Effector memory CD8-positive, alpha-beta T cell (primary cell): ENCODE results near the gene DIRAS2.
"Not testable (repeated sequence)": the region's sequence is repeated elsewhere in the genome, so short reads cannot be mapped to it uniquely, and the experiment has no call there.

Experiments
- ATAC-seq: fragments of 150-1000 bp; cut with Tn5 transposase; replicated peaks from 2 replicates; pipeline ENCODE4 v1.10.0; 2021; ENCODE audit warnings: mild to moderate bottlenecking, moderate library complexity
- DNase-seq, 3 experiments: peaks; one replicate each; pipeline ENCODE4 v3.0.0; 2021
- H3K27ac Mint-ChIP-seq, 2 donors: one replicate each; pipeline ENCODE4 v1.8.0; 2022; ENCODE audit warnings: mild to moderate bottlenecking in 2 of 2, mixed read lengths in 2 of 2, moderate library complexity in 2 of 2
- H3K27me3 Mint-ChIP-seq, 2 donors: one replicate each; pipeline ENCODE4 v1.8.0; 2022; ENCODE audit warnings: mixed read lengths in 2 of 2
- H3K36me3 Mint-ChIP-seq: one replicate; pipeline ENCODE4 v1.8.0; 2022; ENCODE audit warnings: mild to moderate bottlenecking, moderate library complexity, mixed read lengths; ENCODE audit not compliant: insufficient read depth
- H3K4me1 Mint-ChIP-seq, 2 donors: one replicate each; pipeline ENCODE4 v1.8.0; 2022; ENCODE audit warnings: low read depth in 2 of 2, mixed read lengths in 2 of 2
- H3K4me3 Mint-ChIP-seq, 2 donors: one replicate each; pipeline ENCODE4 v1.8.0; 2022; ENCODE audit warnings: mild to moderate bottlenecking in 2 of 2, mixed read lengths in 2 of 2, moderate library complexity in 2 of 2
- H3K9me3 Mint-ChIP-seq, 2 donors: one replicate each; pipeline ENCODE4 v1.8.0; 2022; ENCODE audit warnings: mixed read lengths in 2 of 2
- total RNA-seq, 9 experiments: gene quantifications; one replicate each; lab custom pipeline; 2026; lab: John Stamatoyannopoulos, UW

Gene DIRAS2
- 0 to 0.12 (median 0) reads per million in 9 experiments for total RNA-seq

- Mint-ChIP-seq H3K9me3 (no peaks in the 10 kb centered on the region), H3K27ac (no peak within 1 kb of the TSS), H3K27me3 (peaks cover 61 to 72% of the 10 kb centered on the region in 2 donors), H3K4me3 (peak within 1 kb of the TSS in 1 of 2 donors; percentile 44), H3K4me1 (no peaks in the 10 kb centered on the region), H3K36me3 (no peaks in the 10 kb centered on the region)
- ATAC-seq, result no peak
- DNase-seq, result no peak
Measured at GRCh38 chr9:90642570-90643539, at the start of gene DIRAS2. DIRAS2 (minus strand) TSS chr9:90642824; CDS start chr9:90613827, 28,997 bp downstream.

GRCh38 chr9:90684736-90685135, 42.1 kb upstream of the DIRAS2 start:
- no peak overlapping the region for H3K27ac Mint-ChIP-seq
- no peak for ATAC-seq
- no peak for DNase-seq
- H3K9me3 Mint-ChIP-seq, result peaks cover 0 to 3% of the 10 kb centered on the region in 2 donors
- H3K27me3 Mint-ChIP-seq, result peaks cover 22 to 25% of the 10 kb centered on the region in 2 donors
- no peak overlapping the region for H3K4me3 Mint-ChIP-seq
- no peaks in the 10 kb centered on the region for H3K36me3 Mint-ChIP-seq
- no peaks in the 10 kb centered on the region for H3K4me1 Mint-ChIP-seq

GRCh38 chr9:90684106-90684505, 41.5 kb upstream of the DIRAS2 start:
- ATAC-seq (no peak), DNase-seq (no peak)
- no peak overlapping the region for H3K27ac Mint-ChIP-seq
- H3K36me3 Mint-ChIP-seq, result no peaks in the 10 kb centered on the region
- H3K4me1 Mint-ChIP-seq, result no peaks in the 10 kb centered on the region
- peaks cover 0 to 3% of the 10 kb centered on the region in 2 donors for H3K9me3 Mint-ChIP-seq
- H3K27me3 Mint-ChIP-seq, result peaks cover 22 to 25% of the 10 kb centered on the region in 2 donors
- no peak overlapping the region for H3K4me3 Mint-ChIP-seq

GRCh38 chr9:90680534-90680933, 37.9 kb upstream of the DIRAS2 start:
- Mint-ChIP-seq H3K36me3 (no peaks in the 10 kb centered on the region), H3K4me1 (no peaks in the 10 kb centered on the region), H3K4me3 (no peak overlapping the region), H3K27ac (no peak overlapping the region), H3K9me3 (no peaks in the 10 kb centered on the region), H3K27me3 (peaks cover 15 to 25% of the 10 kb centered on the region in 2 donors)
- DNase-seq (no peak), ATAC-seq (no peak)

GRCh38 chr9:90665072-90665471, 22.4 kb upstream of the DIRAS2 start:
- Mint-ChIP-seq H3K27ac (no peak overlapping the region), H3K4me1 (no peaks in the 10 kb centered on the region), H3K9me3 (no peaks in the 10 kb centered on the region), H3K36me3 (no peaks in the 10 kb centered on the region), H3K4me3 (no peak overlapping the region), H3K27me3 (peaks cover 24 to 49% of the 10 kb centered on the region in 2 donors)
- DNase-seq (no peak), ATAC-seq (no peak)

- H3K4me3 Mint-ChIP-seq, result no peak overlapping the region
- peaks cover 13 to 20% of the 10 kb centered on the region in 2 donors for H3K27me3 Mint-ChIP-seq
- H3K9me3 Mint-ChIP-seq, result no peaks in the 10 kb centered on the region
- no peak for ATAC-seq
- no peak for DNase-seq
- no peaks in the 10 kb centered on the region for H3K4me1 Mint-ChIP-seq
- no peaks in the 10 kb centered on the region for H3K36me3 Mint-ChIP-seq
- H3K27ac Mint-ChIP-seq, result no peak overlapping the region
Measured at GRCh38 chr9:90659650-90660364, 17.2 kb upstream of the DIRAS2 start.

GRCh38 chr9:90658783-90659182, 16.2 kb upstream of the DIRAS2 start:
- no peak overlapping the region for H3K4me3 Mint-ChIP-seq
- H3K36me3 Mint-ChIP-seq, result no peaks in the 10 kb centered on the region
- DNase-seq, result no peak
- H3K4me1 Mint-ChIP-seq, result no peaks in the 10 kb centered on the region
- no peaks in the 10 kb centered on the region for H3K9me3 Mint-ChIP-seq
- H3K27ac Mint-ChIP-seq, result no peak overlapping the region
- ATAC-seq, result no peak
- H3K27me3 Mint-ChIP-seq, result peaks cover 7 to 10% of the 10 kb centered on the region in 2 donors

- Mint-ChIP-seq H3K4me1 (no peaks in the 10 kb centered on the region), H3K9me3 (no peaks in the 10 kb centered on the region)
Measured at GRCh38 chr9:90658181-90658580, 15.6 kb upstream of the DIRAS2 start.

GRCh38 chr9:90656876-90657275, 14.3 kb upstream of the DIRAS2 start:
- not testable (repeated sequence) for H3K4me1 Mint-ChIP-seq, H3K9me3 Mint-ChIP-seq, ATAC-seq, H3K36me3 Mint-ChIP-seq, H3K27ac Mint-ChIP-seq, H3K4me3 Mint-ChIP-seq, DNase-seq, H3K27me3 Mint-ChIP-seq

More at GRCh38 chr9:90658181-90658580, 15.6 kb upstream of the DIRAS2 start:
- ATAC-seq (no peak), DNase-seq (no peak)
- Mint-ChIP-seq H3K4me3 (no peak overlapping the region), H3K36me3 (no peaks in the 10 kb centered on the region), H3K27me3 (peaks cover under 1 to 7% of the 10 kb centered on the region in 2 donors), H3K27ac (no peak overlapping the region)

GRCh38 chr9:90651246-90651645, 8.6 kb upstream of the DIRAS2 start:
- ATAC-seq, result no peak

GRCh38 chr9:90647843-90648242, 5.2 kb upstream of the DIRAS2 start:
- Mint-ChIP-seq H3K9me3 (peaks cover 6 to 18% of the 10 kb centered on the region in 2 donors), H3K4me3 (no peak overlapping the region)

More at GRCh38 chr9:90651246-90651645, 8.6 kb upstream of the DIRAS2 start:
- Mint-ChIP-seq H3K9me3 (peaks cover 6 to 18% of the 10 kb centered on the region in 2 donors), H3K36me3 (no peaks in the 10 kb centered on the region), H3K27ac (no peak overlapping the region), H3K4me3 (no peak overlapping the region), H3K27me3 (peaks cover 23% of the 10 kb centered on the region in 2 donors), H3K4me1 (no peaks in the 10 kb centered on the region)
- DNase-seq, result no peak

GRCh38 chr9:90645721-90646120, 3.1 kb upstream of the DIRAS2 start:
- no peaks in the 10 kb centered on the region for H3K4me1 Mint-ChIP-seq
- DNase-seq, result no peak
- no peak overlapping the region for H3K4me3 Mint-ChIP-seq
- no peak for ATAC-seq
- H3K27me3 Mint-ChIP-seq, result peaks cover 61 to 74% of the 10 kb centered on the region in 2 donors
- peaks cover 6 to 14% of the 10 kb centered on the region in 2 donors for H3K9me3 Mint-ChIP-seq
- no peak overlapping the region for H3K27ac Mint-ChIP-seq
- no peaks in the 10 kb centered on the region for H3K36me3 Mint-ChIP-seq

More at GRCh38 chr9:90647843-90648242, 5.2 kb upstream of the DIRAS2 start:
- Mint-ChIP-seq H3K27ac (no peak overlapping the region), H3K4me1 (no peaks in the 10 kb centered on the region), H3K27me3 (peaks cover 47 to 56% of the 10 kb centered on the region in 2 donors), H3K36me3 (no peaks in the 10 kb centered on the region)
- ATAC-seq (no peak), DNase-seq (no peak)

GRCh38 chr9:90641884-90642487, 638 bp downstream of the DIRAS2 start:
- Mint-ChIP-seq H3K4me3 (no peak overlapping the region), H3K36me3 (no peaks in the 10 kb centered on the region)
- no peak for DNase-seq

More at GRCh38 chr9:90641884-90642487, 638 bp downstream of the DIRAS2 start:
- Mint-ChIP-seq H3K4me1 (no peaks in the 10 kb centered on the region), H3K27me3 (peaks cover 54 to 68% of the 10 kb centered on the region in 2 donors), H3K9me3 (no peaks in the 10 kb centered on the region), H3K27ac (no peak overlapping the region)
- no peak for ATAC-seq
